ENCODE results near the gene MYH10. TPM values are rescaled to one million over a fixed set of nuclear protein-coding genes. Genes with fewer than 3 reads are reported as not detected.
"Not testable (repeated sequence)": the region's sequence is repeated elsewhere in the genome, so short reads cannot be mapped to it uniquely, and the experiment has no call there.

The MYH10 gene
- total RNA-seq, 6 donors from 2014 or later: 73.3 to 246 (median 99.6) TPM

DNA sequence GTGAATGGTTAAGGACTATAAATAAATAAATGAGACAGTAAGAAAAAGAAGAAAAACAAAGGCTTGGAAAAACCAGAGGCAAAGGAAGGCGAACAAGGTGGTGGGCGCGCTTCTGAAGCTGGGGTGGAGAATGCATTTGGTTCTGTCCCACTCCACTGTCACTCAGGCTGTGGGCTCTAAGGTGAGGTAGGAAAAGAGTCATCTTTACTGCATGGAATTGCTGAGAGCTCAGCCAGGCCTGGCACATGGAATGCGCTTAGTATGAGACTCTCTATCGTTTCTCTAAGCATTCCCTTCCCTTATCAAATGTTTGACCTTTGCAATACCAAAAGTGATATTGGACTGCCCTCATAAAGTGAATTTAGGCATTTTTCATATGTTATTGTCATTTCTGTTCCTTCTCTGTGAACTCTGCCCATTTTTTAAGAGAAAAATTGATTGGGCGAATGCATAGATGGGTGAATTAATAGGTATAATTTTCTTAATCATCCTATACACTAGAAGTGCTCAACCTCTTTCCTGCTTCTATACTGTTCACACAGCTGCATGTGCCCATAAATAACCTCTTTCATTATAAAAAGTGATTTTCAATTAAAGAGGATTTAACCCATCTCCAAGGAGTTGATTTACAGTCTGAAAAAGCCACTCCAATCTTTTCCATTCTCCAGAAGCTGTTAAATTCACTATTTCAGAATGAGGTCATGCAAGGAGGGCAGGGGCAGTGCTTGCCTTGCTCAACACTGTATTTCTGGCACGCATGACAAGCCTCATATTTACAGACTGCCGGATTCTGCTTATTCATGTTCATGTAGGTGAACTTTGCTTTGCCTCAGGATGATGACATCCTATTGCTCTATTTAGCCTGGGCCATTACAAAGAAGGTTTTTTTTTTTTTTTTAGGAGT, 87.7 kb downstream of the MYH10 start:
- WGBS, 2 donors: 82 to 88% methylated on average over 8 of the region's 8 CpGs
- DNase-seq (peak in 1 of 2 donors; percentile 49), ATAC-seq (ENCODE audit: low FRiP score in 2 of 2) (peak in 1 of 2 donors; percentile 79)
- Histone ChIP-seq H3K27me3 (no peaks in the 10 kb centered on the region), H3K4me1 (no peaks in the 10 kb centered on the region), H3K27ac (no peak overlapping the region), H3K36me3 (peaks cover 2 to 23% (median 5%) of the 10 kb centered on the region in 4 donors), H3K9me3 (no peaks in the 10 kb centered on the region), H3K4me3 (no peak overlapping the region)
- TF ChIP-seq POLR2AphosphoS5 (IDR thresholded peaks at IDR 0.05): peak in 1 of 2 donors; percentile 29
- TF ChIP-seq POLR2A (IDR thresholded peaks at IDR 0.05): no peak
- TF ChIP-seq, protein P1, sequence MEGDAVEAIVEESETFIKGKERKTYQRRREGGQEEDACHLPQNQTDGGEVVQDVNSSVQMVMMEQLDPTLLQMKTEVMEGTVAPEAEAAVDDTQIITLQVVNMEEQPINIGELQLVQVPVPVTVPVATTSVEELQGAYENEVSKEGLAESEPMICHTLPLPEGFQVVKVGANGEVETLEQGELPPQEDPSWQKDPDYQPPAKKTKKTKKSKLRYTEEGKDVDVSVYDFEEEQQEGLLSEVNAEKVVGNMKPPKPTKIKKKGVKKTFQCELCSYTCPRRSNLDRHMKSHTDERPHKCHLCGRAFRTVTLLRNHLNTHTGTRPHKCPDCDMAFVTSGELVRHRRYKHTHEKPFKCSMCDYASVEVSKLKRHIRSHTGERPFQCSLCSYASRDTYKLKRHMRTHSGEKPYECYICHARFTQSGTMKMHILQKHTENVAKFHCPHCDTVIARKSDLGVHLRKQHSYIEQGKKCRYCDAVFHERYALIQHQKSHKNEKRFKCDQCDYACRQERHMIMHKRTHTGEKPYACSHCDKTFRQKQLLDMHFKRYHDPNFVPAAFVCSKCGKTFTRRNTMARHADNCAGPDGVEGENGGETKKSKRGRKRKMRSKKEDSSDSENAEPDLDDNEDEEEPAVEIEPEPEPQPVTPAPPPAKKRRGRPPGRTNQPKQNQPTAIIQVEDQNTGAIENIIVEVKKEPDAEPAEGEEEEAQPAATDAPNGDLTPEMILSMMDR (IDR thresholded peaks at IDR 0.05): no peak
- peak in 1 of 4 donors; percentile 13 for TF ChIP-seq EP300 (IDR thresholded peaks at IDR 0.05)

- not testable (repeated sequence) for H3K27ac ChIP-seq; ATAC-seq (ENCODE audit: low FRiP score in 2 of 2); DNase-seq; H3K9me3 ChIP-seq; H3K4me1 ChIP-seq; H3K27me3 ChIP-seq; H3K4me3 ChIP-seq
- 91 to 98% methylated on average over 7 of the region's 7 CpGs for WGBS, 2 donors
- H3K36me3 ChIP-seq: peaks cover under 1 to 21% (median 4%) of the 10 kb centered on the region in 4 donors
Observed at GRCh38 chr17:8539976-8540375, 90.5 kb downstream of the MYH10 start.

DNA sequence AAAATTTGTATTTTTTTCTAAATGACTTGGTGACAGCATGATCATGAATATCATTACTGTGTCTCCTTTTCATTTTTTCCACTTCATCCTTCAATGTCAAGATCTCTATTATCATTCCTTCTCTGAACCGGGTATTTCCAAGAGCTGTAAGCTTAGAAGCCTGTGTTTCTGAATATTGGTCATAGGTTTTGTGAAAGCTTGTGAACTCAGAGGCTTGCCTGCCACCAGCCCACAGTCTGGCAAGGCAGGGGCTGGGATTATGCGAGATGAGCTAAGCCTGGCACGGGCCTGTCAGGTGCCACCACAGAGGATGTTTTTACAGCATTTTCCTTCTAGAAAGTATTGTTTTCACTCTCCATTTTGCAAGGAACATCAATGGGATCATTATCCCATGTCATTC, 92.8 kb downstream of the MYH10 start:
- peaks cover 0 to 24% (median 5%) of the 10 kb centered on the region in 4 donors for H3K36me3 ChIP-seq
- WGBS, 2 donors: 56 to 78% methylated on average over 3 of the region's 3 CpGs
- no peak overlapping the region for H3K27ac ChIP-seq
- H3K9me3 ChIP-seq: no peaks in the 10 kb centered on the region
- TF ChIP-seq, protein P1 (IDR thresholded peaks at IDR 0.05): no peak
- TF ChIP-seq POLR2AphosphoS5 (IDR thresholded peaks at IDR 0.05) (no peak), POLR2A (IDR thresholded peaks at IDR 0.05) (no peak), EP300 (IDR thresholded peaks at IDR 0.05) (no peak)
- H3K27me3 ChIP-seq: no peaks in the 10 kb centered on the region
- DNase-seq (no peak), ATAC-seq (ENCODE audit: low FRiP score in 2 of 2) (no peak)
- H3K4me3 ChIP-seq: no peak overlapping the region
- no peaks in the 10 kb centered on the region for H3K4me1 ChIP-seq

- no peak for ATAC-seq (ENCODE audit: low FRiP score in 2 of 2)
- 88 to 93% methylated on average over 8 to 9 of the region's 9 CpGs for WGBS, 2 donors
Observed at GRCh38 chr17:8534498-8535188, 95.9 kb downstream of the MYH10 start.

More at GRCh38 chr17:8534498-8535188, 95.9 kb downstream of the MYH10 start:
- Histone ChIP-seq H3K36me3 (peaks cover 0 to 7% (median 2%) of the 10 kb centered on the region in 4 donors), H3K4me1 (no peaks in the 10 kb centered on the region), H3K4me3 (no peak overlapping the region), H3K27ac (no peak overlapping the region), H3K9me3 (no peaks in the 10 kb centered on the region), H3K27me3 (no peaks in the 10 kb centered on the region)
- TF ChIP-seq, protein P1 (IDR thresholded peaks at IDR 0.05): no peak
- TF ChIP-seq EP300 (IDR thresholded peaks at IDR 0.05) (no peak), POLR2AphosphoS5 (IDR thresholded peaks at IDR 0.05) (no peak), POLR2A (IDR thresholded peaks at IDR 0.05) (no peak)
- peak in 1 of 2 donors; percentile 38 for DNase-seq

Data from upper lobe of left lung (tissue), 6 donors.